Body of pancreas (tissue), 4 donors: ENCODE results near the gene TYW1B.
"Not testable (repeated sequence)": the region's sequence is repeated elsewhere in the genome, so short reads cannot be mapped to it uniquely, and the experiment has no call there.

Source experiments
- POLR2A ChIP-seq, 3 donors: fragments of 450-650 bp; IDR thresholded peaks; one replicate each; pipeline ENCODE4 v1.6.1; 2016; ENCODE audit warnings: antibody characterized with exemption in 3 of 3, mild to moderate bottlenecking in 2 of 3
- TF ChIP-seq, protein P1 (sequence below), 7 experiments: fragments of 450-650 bp in 4 of 7; fragments of 200-600 bp in 3 of 7; sonication (generic) in 3 of 7; IDR thresholded peaks; one replicate each; pipeline ENCODE4 v1.5.1; 2016 to 2019; ENCODE audit warnings: antibody characterized with exemption in 7 of 7

GRCh38 chr7:72720890-72721289 lies 107.1 kb downstream of the TYW1B start:
- TF ChIP-seq, protein P1, sequence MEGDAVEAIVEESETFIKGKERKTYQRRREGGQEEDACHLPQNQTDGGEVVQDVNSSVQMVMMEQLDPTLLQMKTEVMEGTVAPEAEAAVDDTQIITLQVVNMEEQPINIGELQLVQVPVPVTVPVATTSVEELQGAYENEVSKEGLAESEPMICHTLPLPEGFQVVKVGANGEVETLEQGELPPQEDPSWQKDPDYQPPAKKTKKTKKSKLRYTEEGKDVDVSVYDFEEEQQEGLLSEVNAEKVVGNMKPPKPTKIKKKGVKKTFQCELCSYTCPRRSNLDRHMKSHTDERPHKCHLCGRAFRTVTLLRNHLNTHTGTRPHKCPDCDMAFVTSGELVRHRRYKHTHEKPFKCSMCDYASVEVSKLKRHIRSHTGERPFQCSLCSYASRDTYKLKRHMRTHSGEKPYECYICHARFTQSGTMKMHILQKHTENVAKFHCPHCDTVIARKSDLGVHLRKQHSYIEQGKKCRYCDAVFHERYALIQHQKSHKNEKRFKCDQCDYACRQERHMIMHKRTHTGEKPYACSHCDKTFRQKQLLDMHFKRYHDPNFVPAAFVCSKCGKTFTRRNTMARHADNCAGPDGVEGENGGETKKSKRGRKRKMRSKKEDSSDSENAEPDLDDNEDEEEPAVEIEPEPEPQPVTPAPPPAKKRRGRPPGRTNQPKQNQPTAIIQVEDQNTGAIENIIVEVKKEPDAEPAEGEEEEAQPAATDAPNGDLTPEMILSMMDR (IDR thresholded peaks at IDR 0.05): not testable (repeated sequence)
- not testable (repeated sequence) for TF ChIP-seq POLR2A (IDR thresholded peaks at IDR 0.05)
